ENCODE results near the gene ACAN.

ACAN gene

DNA sequence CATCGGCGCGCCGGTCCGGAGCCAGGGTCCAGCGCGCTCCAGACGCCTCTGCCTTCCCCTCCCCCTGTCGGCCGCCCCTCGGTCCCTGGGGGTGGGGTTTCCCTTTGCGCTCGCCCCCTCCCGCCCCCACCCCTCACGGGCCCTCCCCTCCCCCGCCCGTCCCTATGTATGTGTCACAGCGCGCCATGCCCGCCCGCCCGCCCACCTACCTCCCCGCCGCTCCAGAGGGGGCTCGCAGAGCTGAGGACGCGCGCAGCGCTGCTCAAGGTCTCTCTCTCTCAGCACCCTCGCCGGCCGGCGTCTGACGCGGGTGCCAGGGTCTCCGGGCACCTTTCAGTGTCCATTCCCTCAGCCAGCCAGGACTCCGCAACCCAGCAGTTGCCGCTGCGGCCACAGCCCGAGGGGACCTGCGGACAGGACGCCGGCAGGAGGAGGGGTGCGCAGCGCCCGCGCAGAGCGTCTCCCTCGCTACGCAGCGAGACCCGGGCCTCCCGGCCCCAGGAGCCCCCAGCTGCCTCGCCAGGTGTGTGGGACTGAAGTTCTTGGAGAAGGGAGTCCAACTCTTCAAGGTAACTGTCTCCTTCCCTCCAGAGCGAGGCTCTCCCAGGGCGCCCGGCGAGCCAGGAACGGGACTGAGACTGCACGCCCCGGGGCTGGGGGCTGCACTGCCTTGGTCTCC lies at the start of gene ACAN:
TSS of gene ACAN (plus strand) at position 196 of the 679 bp plus-strand sequence. CDS start 32,771 bp downstream, outside the sequence.
- H3K4me3 ChIP-seq (replicated peaks; ENCODE audit: low read depth, low read length): no peak within 1 kb of the TSS
- DNase-seq (ENCODE audit: low read depth): no peak
- TF ChIP-seq, protein P1, sequence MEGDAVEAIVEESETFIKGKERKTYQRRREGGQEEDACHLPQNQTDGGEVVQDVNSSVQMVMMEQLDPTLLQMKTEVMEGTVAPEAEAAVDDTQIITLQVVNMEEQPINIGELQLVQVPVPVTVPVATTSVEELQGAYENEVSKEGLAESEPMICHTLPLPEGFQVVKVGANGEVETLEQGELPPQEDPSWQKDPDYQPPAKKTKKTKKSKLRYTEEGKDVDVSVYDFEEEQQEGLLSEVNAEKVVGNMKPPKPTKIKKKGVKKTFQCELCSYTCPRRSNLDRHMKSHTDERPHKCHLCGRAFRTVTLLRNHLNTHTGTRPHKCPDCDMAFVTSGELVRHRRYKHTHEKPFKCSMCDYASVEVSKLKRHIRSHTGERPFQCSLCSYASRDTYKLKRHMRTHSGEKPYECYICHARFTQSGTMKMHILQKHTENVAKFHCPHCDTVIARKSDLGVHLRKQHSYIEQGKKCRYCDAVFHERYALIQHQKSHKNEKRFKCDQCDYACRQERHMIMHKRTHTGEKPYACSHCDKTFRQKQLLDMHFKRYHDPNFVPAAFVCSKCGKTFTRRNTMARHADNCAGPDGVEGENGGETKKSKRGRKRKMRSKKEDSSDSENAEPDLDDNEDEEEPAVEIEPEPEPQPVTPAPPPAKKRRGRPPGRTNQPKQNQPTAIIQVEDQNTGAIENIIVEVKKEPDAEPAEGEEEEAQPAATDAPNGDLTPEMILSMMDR (IDR thresholded peaks at IDR 0.05; ENCODE audit: low read length, missing control alignments): no peak

DNA sequence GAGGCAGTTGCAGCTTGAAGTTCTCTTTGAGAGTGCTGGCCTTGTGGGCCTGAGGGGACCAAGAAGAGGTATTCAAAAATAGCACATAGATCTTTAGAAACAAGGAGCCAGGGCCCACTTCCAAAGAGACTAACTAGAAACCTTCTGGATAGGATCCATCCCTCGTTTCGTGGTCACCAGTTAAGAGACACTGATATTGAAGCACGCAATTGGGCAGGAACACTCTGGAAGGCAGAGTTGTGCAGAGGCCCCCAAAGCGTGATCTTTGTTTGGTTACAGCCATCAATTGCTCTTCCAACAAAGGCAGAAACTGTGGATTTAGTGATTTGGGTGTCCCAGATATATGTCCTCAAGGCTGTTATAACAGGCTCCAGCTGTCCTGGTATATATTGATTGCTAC lies 46.7 kb upstream of the ACAN start:
- DNase-seq (ENCODE audit: low read depth): no peak
- H3K4me3 ChIP-seq (replicated peaks; ENCODE audit: low read depth, low read length): no peak overlapping the region
- TF ChIP-seq, protein P1 (IDR thresholded peaks at IDR 0.05; ENCODE audit: low read length, missing control alignments): no peak

DNA sequence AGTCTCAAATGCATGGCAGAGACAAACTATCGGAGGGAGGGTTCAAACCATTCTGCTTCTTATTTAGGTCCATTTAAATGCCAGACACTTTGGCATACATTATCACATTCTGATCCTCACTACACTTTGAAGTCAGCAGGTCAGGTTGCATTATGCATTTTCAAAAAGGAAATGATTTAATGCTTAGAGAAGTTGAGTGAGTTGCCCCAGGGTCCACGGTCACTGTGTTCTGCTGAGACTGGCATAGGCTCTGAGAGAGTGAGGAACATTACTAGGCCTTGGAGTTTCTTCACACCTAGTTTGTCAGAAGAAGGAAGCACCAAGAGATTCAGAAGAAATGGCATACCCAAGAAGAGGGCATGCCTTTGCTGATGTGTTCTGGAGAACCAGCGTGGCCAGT lies 46.3 kb upstream of the ACAN start:
- TF ChIP-seq, protein P1 (IDR thresholded peaks at IDR 0.05; ENCODE audit: low read length, missing control alignments): no peak

DNA sequence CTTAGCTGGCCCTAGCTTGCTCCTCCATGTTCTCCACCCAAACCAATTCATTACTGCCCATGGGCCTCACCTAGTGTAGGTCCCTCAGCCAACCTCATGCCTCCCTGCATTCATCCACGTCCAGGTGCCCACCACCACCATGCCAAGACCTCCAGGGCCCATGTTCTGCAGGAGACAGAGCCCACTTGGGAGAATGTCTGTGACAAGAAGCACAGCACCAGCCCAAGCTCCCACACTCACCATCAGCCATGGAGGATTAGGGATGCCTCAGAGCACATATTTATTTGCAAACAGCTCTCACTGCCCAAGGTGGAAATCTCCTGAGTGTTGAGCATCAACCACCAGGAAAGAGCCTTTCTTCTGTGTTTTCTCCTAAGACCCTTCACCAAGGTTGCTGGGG lies 43.4 kb upstream of the ACAN start:
- TF ChIP-seq, protein P1 (IDR thresholded peaks at IDR 0.05; ENCODE audit: low read length, missing control alignments): no peak
- no peak overlapping the region for H3K4me3 ChIP-seq (replicated peaks; ENCODE audit: low read depth, low read length)
- DNase-seq (ENCODE audit: low read depth): no peak

More for the DNA sequence above, 46.3 kb upstream of the ACAN start:
- no peak overlapping the region for H3K4me3 ChIP-seq (replicated peaks; ENCODE audit: low read depth, low read length)
- DNase-seq (ENCODE audit: low read depth): no peak

DNA sequence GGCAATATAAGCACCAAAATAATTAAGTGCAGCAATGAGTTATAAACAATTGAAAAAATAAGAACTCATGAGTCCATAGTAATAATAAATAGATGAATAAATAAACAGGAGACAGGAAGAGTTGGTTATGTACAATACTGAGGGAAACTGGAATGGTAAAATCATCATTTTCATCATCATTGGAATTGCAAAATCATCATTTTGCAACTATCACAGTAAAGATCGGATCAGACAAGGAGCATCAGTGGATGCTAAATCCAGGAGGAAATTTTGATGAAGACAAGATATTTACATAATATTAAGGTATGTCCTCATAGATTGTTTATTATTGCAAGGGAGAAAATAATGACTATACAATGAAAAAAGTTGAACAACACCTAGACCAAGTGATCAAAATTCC lies 38.8 kb upstream of the ACAN start:
- DNase-seq (ENCODE audit: low read depth): no peak
- TF ChIP-seq, protein P1 (IDR thresholded peaks at IDR 0.05; ENCODE audit: low read length, missing control alignments): no peak
- no peak overlapping the region for H3K4me3 ChIP-seq (replicated peaks; ENCODE audit: low read depth, low read length)

DNA sequence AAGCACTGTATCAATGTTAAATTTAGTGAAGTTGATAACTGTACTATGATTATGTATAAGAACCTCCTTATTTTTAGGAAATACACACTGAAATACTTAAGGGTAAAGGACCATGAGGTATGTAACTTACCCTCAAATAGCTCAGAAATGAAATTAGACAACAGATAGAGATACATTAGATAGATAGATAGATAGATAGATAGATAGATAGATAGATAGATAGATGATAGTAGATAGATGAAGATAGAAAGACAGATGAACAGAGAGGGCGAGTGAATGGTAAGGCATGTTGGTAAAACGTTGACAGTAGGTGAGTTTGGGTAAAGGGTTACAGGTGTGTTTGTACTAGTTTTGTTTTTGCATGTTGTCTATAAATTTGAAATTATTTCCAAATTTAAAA lies 38.0 kb upstream of the ACAN start:
- no peak overlapping the region for H3K4me3 ChIP-seq (replicated peaks; ENCODE audit: low read depth, low read length)
- TF ChIP-seq, protein P1 (IDR thresholded peaks at IDR 0.05; ENCODE audit: low read length, missing control alignments): no peak

More for the DNA sequence above, 38.0 kb upstream of the ACAN start:
- DNase-seq (ENCODE audit: low read depth): no peak
